Choroid plexus epithelial cell (primary cell): ENCODE data around the gene NMT1.

Source experiments
- DNase-seq: peaks from one replicate; pipeline ENCODE4 v3.0.0-alpha.2; 2010; ENCODE audit warnings: low read depth
- H3K4me3 ChIP-seq: 2 replicates; pipeline ENCODE4 v1.5.1; 2011; ENCODE audit warnings: low read depth, mild to moderate bottlenecking, control low read depth, low read length, moderate library complexity
- TF ChIP-seq, protein P1 (sequence below): conservative IDR thresholded peaks from 2 replicates; pipeline ENCODE4 v1.5.1; 2011; ENCODE audit warnings: low read depth, mild to moderate bottlenecking, control low read depth, inconsistent platforms, low read length, moderate library complexity

Gene NMT1

DNA sequence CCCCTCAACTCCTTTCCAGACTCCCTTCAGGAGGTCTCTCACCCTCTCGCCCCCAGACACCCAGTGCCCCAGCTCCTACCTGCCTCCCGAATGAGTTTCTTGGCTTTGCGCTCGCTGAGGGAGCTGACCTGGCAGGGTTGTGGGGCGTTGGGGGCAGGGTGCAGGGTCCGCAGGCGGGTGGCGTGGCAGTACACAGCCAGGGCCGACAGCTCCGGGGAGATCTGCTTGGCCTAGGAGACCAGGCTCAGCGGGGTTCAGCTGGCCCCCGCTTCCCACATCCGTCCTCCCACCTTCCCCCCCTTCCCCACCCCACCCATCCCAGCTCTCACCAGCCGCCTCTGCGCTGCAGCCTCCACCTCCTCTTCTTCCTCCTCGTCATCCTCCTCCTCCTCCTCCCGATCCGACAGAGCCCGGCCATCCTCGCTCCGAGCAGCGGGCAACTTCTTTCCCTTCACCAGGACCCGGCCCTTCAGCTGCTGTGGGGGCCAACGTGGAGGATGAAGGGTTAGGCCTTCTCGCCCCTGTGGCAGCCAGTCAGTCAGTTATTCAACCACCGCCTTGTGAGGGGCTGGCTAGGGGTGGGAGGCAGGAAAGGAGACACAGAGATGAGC, 54.0 kb downstream of the NMT1 start:
- TF ChIP-seq, protein P1, sequence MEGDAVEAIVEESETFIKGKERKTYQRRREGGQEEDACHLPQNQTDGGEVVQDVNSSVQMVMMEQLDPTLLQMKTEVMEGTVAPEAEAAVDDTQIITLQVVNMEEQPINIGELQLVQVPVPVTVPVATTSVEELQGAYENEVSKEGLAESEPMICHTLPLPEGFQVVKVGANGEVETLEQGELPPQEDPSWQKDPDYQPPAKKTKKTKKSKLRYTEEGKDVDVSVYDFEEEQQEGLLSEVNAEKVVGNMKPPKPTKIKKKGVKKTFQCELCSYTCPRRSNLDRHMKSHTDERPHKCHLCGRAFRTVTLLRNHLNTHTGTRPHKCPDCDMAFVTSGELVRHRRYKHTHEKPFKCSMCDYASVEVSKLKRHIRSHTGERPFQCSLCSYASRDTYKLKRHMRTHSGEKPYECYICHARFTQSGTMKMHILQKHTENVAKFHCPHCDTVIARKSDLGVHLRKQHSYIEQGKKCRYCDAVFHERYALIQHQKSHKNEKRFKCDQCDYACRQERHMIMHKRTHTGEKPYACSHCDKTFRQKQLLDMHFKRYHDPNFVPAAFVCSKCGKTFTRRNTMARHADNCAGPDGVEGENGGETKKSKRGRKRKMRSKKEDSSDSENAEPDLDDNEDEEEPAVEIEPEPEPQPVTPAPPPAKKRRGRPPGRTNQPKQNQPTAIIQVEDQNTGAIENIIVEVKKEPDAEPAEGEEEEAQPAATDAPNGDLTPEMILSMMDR: no peak
- no peak for DNase-seq
- H3K4me3 ChIP-seq: no peak overlapping the region

DNA sequence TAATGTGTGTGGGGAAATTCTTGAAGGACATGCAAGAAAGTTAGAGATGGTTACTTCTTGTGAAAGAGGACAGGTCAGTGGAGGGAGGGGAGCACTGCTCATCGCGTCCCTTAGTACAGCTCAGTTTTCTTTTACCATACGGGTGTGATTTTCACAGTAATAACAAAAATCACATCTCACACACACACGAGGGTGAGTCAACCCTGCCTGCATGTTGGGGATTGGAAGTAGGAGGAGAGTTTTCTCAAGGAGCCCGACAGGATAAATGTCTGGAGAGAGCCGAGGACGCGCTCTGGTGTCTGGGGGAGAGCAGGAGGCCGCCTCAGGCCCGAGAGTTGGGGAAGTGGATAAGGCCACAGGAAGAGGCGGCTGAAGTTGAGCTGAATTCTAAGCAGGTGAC, 54.8 kb downstream of the NMT1 start:
- TF ChIP-seq, protein P1: no peak

GRCh38 chr17:45116434-45117016, 55.4 kb downstream of the NMT1 start:
- TF ChIP-seq, protein P1: no peak
- DNase-seq: no peak

More for the DNA sequence above, 54.8 kb downstream of the NMT1 start:
- no peak for DNase-seq
- H3K4me3 ChIP-seq: no peak overlapping the region

DNA sequence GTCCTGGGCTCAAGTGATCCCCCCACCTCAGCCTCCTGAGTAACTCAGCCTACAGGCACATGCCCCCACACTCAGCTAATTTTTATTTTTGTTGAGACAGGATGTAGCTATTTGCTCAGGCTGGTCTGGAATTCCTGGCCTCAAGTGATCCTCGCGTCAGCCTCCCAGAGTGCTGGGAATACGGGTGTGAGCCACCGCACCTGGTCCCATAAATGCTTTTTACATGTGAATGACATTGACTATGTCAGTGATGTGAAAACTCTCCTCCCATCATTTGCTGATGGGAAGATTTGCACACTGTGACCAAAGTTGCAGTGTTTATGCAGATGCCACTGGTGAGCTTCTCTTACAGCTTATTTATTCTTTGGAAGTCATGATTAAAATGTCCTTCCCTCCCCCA, 56.2 kb downstream of the NMT1 start:
- DNase-seq: no peak
- no peak overlapping the region for H3K4me3 ChIP-seq
- TF ChIP-seq, protein P1: no peak

More at GRCh38 chr17:45116434-45117016, 55.4 kb downstream of the NMT1 start:
- no peak overlapping the region for H3K4me3 ChIP-seq

GRCh38 chr17:45117848-45118646, 56.9 kb downstream of the NMT1 start:
- TF ChIP-seq, protein P1: no peak
- H3K4me3 ChIP-seq: no peak overlapping the region
- DNase-seq: no peak

GRCh38 chr17:45118691-45119090, 57.6 kb downstream of the NMT1 start:
- no peak overlapping the region for H3K4me3 ChIP-seq
- DNase-seq: no peak
- TF ChIP-seq, protein P1: no peak
